IMR-90 (cell line): ENCODE results near the gene CDH16. TPM values are rescaled to one million over a fixed set of nuclear protein-coding genes. Genes with fewer than 3 reads are reported as not detected.
A peak's percentile ranks its signal among the peaks of the same experiment; 100 is the strongest.

ENCODE experiments used
- ATAC-seq: fragments of 200-7000 bp; cut with Tn5 transposase; 2 replicates; pipeline ENCODE4 v1.9.1; 2020; ENCODE audit warnings: low read depth, mild to moderate bottlenecking, moderate library complexity
- BruUV-seq: library from RNA; stranded (reverse); fragments of 400-500 nt; replicated peaks from 2 replicates; lab custom pipeline; 2021; lab: Mats Ljungman, UMichigan
- CTCF ChIA-PET: fragments of 300-600 bp; formaldehyde crosslinking; extraction: SDS; loops from one replicate; lab custom pipeline; 2021; ENCODE audit warnings: antibody characterized with exemption; lab: Yijun Ruan, JAX
- POLR2A ChIA-PET: fragments of 300-600 bp; sonication (Branson Sonifier 250); formaldehyde crosslinking; loops from one replicate; lab custom pipeline; 2022; ENCODE audit warnings: antibody characterized with exemption; ENCODE audit not compliant: unreplicated experiment; lab: Charles Lee
- DNase-seq: peaks from one replicate; pipeline ENCODE4 v3.0.0; 2013
- H2AFZ ChIP-seq: replicated peaks from 2 replicates; pipeline ENCODE3; 2013; ENCODE audit warnings: low read length, mild to moderate bottlenecking; ENCODE audit not compliant: poor library complexity
- H2AK5ac ChIP-seq: 2 replicates; pipeline ENCODE4 v1.6.1; 2013; ENCODE audit warnings: low read depth, low read length, inconsistent platforms
- H2AK9ac ChIP-seq: replicated peaks from 2 replicates; pipeline ENCODE3; 2013; ENCODE audit warnings: mild to moderate bottlenecking, low read depth, low read length, moderate library complexity; ENCODE audit not compliant: poor library complexity
- H2BK120ac ChIP-seq: 2 replicates; pipeline ENCODE4 v1.6.1; 2013; ENCODE audit warnings: low read depth, low read length, inconsistent platforms
- H2BK15ac ChIP-seq: 3 replicates; pipeline ENCODE4 v1.6.1; 2013; ENCODE audit warnings: low read depth, low read length, inconsistent platforms
- H2BK20ac ChIP-seq: 2 replicates; pipeline ENCODE4 v1.6.1; 2013; ENCODE audit warnings: low read depth, mild to moderate bottlenecking, inconsistent platforms, low read length, moderate library complexity
- H2BK5ac ChIP-seq: 2 replicates; pipeline ENCODE4 v1.6.1; 2013; ENCODE audit warnings: mild to moderate bottlenecking, low read depth, low read length, inconsistent platforms; ENCODE audit not compliant: poor library complexity, severe bottlenecking
- H3K14ac ChIP-seq: replicated peaks from 2 replicates; pipeline ENCODE4 v1.6.1; 2013; ENCODE audit warnings: low read depth, low read length, inconsistent platforms
- H3K18ac ChIP-seq: 2 replicates; pipeline ENCODE4 v1.6.1; 2013; ENCODE audit warnings: low read depth, low read length, control low read depth
- H3K23ac ChIP-seq: 2 replicates; pipeline ENCODE4 v1.6.1; 2013; ENCODE audit warnings: low read depth, low read length, inconsistent platforms
- H3K27ac ChIP-seq: 2 replicates; pipeline ENCODE4 v1.5.1; 2013; ENCODE audit warnings: mild to moderate bottlenecking, control low read depth, low read length; ENCODE audit not compliant: insufficient read depth
- H3K27me3 ChIP-seq: 2 replicates; pipeline ENCODE4 v1.6.1; 2013; ENCODE audit warnings: low read length; ENCODE audit not compliant: control insufficient read depth, insufficient read depth
- H3K36me3 ChIP-seq: 2 replicates; pipeline ENCODE4 v1.6.1; 2013; ENCODE audit warnings: low read length, mixed read lengths; ENCODE audit not compliant: control insufficient read depth, insufficient read depth
- H3K4ac ChIP-seq: 2 replicates; pipeline ENCODE4 v1.6.1; 2013; ENCODE audit warnings: low read depth, low read length, inconsistent platforms
- H3K4me1 ChIP-seq: 2 replicates; pipeline ENCODE4 v1.6.1; 2013; ENCODE audit warnings: low read length, mixed read lengths; ENCODE audit not compliant: control insufficient read depth, insufficient read depth
- H3K4me2 ChIP-seq: 2 replicates; pipeline ENCODE4 v1.6.1; 2013; ENCODE audit warnings: low read depth, mild to moderate bottlenecking, control low read depth, low read length, moderate library complexity
- H3K4me3 ChIP-seq: 2 replicates; pipeline ENCODE4 v1.5.1; 2013; ENCODE audit warnings: low read depth, mild to moderate bottlenecking, control low read depth, low read length, moderate library complexity; ENCODE audit not compliant: insufficient read depth
- H3K56ac ChIP-seq: 2 replicates; pipeline ENCODE4 v1.6.1; 2013; ENCODE audit warnings: low read length, inconsistent platforms; ENCODE audit not compliant: insufficient read depth; ENCODE audit errors: extremely low read depth
- H3K79me1 ChIP-seq, 2 experiments: 2 replicates each; pipeline ENCODE4 v1.6.1; 2013; ENCODE audit warnings: low read length in 2 of 2, inconsistent platforms in 1 of 2, low read depth in 1 of 2
- H3K9ac ChIP-seq: 2 replicates; pipeline ENCODE4 v1.6.1; 2013; ENCODE audit warnings: low read depth, low read length, control low read depth
- H3K9me1 ChIP-seq: 2 replicates; pipeline ENCODE4 v1.6.1; 2013; ENCODE audit warnings: low read length, inconsistent platforms; ENCODE audit not compliant: insufficient read depth
- H3K9me3 ChIP-seq: 2 replicates; pipeline ENCODE4 v1.6.1; 2013; ENCODE audit warnings: low read length; ENCODE audit not compliant: control insufficient read depth, insufficient read depth
- H4K20me1 ChIP-seq: 2 replicates; pipeline ENCODE4 v1.6.1; 2013; ENCODE audit warnings: low read length, inconsistent platforms; ENCODE audit not compliant: insufficient read depth
- H4K5ac ChIP-seq: 2 replicates; pipeline ENCODE4 v1.6.1; 2013; ENCODE audit warnings: mild to moderate bottlenecking, low read depth, low read length, control low read depth
- H4K8ac ChIP-seq, 2 experiments: 2 replicates each; pipeline ENCODE4 v1.6.1; 2013; ENCODE audit warnings: low read depth in 2 of 2, low read length in 2 of 2, control low read depth in 1 of 2, inconsistent platforms in 1 of 2
- H4K91ac ChIP-seq: 2 replicates; pipeline ENCODE4 v1.6.1; 2013; ENCODE audit warnings: low read depth, low read length, inconsistent platforms; ENCODE audit not compliant: insufficient read depth
- BHLHE40 ChIP-seq: fragments of 150-350 bp; IDR thresholded peaks from 2 replicates; pipeline ENCODE4 v1.6.1; 2016; ENCODE audit warnings: mild to moderate bottlenecking, low read depth, low read length
- CEBPB ChIP-seq: IDR thresholded peaks from 2 replicates; pipeline ENCODE4 v1.6.1; 2012; ENCODE audit warnings: low read depth, low read length, improper control_type of control experiment
- FOS ChIP-seq: fragments of 150-350 bp; IDR thresholded peaks from 2 replicates; pipeline ENCODE4 v1.6.1; 2016; ENCODE audit warnings: low read depth, low read length
- MAFK ChIP-seq: IDR thresholded peaks from 2 replicates; pipeline ENCODE4 v1.6.1; 2012; ENCODE audit warnings: low read depth, low read length, improper control_type of control experiment
- MAZ ChIP-seq: IDR thresholded peaks from 2 replicates; pipeline ENCODE4 v1.6.1; 2012; ENCODE audit warnings: low read depth, mild to moderate bottlenecking, low read length, improper control_type of control experiment, moderate library complexity, borderline replicate concordance
- MXI1 ChIP-seq: IDR thresholded peaks from 2 replicates; pipeline ENCODE4 v1.6.1; 2012; ENCODE audit warnings: low read depth, mild to moderate bottlenecking, low read length, moderate library complexity, borderline replicate concordance
- NFE2L2 ChIP-seq: fragments of 150-350 bp; IDR thresholded peaks from 2 replicates; pipeline ENCODE4 v1.6.1; 2016; ENCODE audit warnings: low read depth, mild to moderate bottlenecking, low read length
- POLR2A ChIP-seq: IDR thresholded peaks from 2 replicates; pipeline ENCODE4 v1.6.1; 2012; ENCODE audit warnings: mild to moderate bottlenecking, low read depth, low read length
- RCOR1 ChIP-seq: IDR thresholded peaks from 2 replicates; pipeline ENCODE4 v1.6.1; 2012; ENCODE audit warnings: mild to moderate bottlenecking, low read length, improper control_type of control experiment; ENCODE audit not compliant: insufficient replicate concordance
- RFX5 ChIP-seq: IDR thresholded peaks from 2 replicates; pipeline ENCODE4 v1.8.0; 2012; ENCODE audit warnings: low read depth, mild to moderate bottlenecking, low read length, moderate library complexity
- SMC3 ChIP-seq: fragments of 150-350 bp; IDR thresholded peaks from 2 replicates; pipeline ENCODE4 v1.6.1; 2016; ENCODE audit warnings: low read depth, mild to moderate bottlenecking, antibody characterized with exemption, low read length, moderate library complexity
- USF2 ChIP-seq: fragments of 150-350 bp; IDR thresholded peaks from 2 replicates; pipeline ENCODE4 v1.6.1; 2017; ENCODE audit warnings: mild to moderate bottlenecking, antibody characterized with exemption, low read length, low read depth
- WGBS, 2 experiments: methylation state at CpG; one replicate each; pipeline versions ENCODE4 v1.1.5 to v1.1.7; 2013; ENCODE audit warnings: missing lambda C conversion rate in 2 of 2; ENCODE audit not compliant: insufficient read length in 1 of 2; ENCODE audit errors: extremely low coverage in 2 of 2; 5-methylcytosine and 5-hydroxymethylcytosine counted together
- dilution Hi-C: fragments of 300-500 bp; cut with HindIII; formaldehyde crosslinking; loops from one replicate; pipeline ENCODE4 v1.14.3; 2018; ENCODE audit warnings: low sequenced_read_pairs; ENCODE audit not compliant: unreplicated experiment
- in situ Hi-C: fragments of 300-500 bp; cut with MboI; formaldehyde crosslinking; loops from 3 replicates; pipeline ENCODE4 v1.14.3; 2019; ENCODE audit warnings: low sequenced_read_pairs, inconsistent platforms, mixed read lengths
- intact Hi-C: fragments of 100-400 bp; cut with micrococcal nuclease; formaldehyde crosslinking; loops from 2 replicates; pipeline ENCODE4 v1.10.0; 2022
- polyA plus RNA-seq, 3 experiments: library from polyadenylated mRNA; depleted of rRNA; stranded (reverse); fragments of >200 nt; gene quantifications; 2 replicates each; pipeline ENCODE4 v1.2.3, GENCODE V29; 2012; ENCODE audit warnings: low replicate concordance in 1 of 3
- total RNA-seq: library from RNA; depleted of rRNA; stranded (reverse); fragments of >200 nt; gene quantifications from 2 replicates; pipeline ENCODE4 v1.2.3, GENCODE V29; 2012
- TF ChIP-seq, protein P1 (sequence below): fragments of 150-350 bp; IDR thresholded peaks from 2 replicates; pipeline ENCODE4 v1.6.1; 2016; ENCODE audit warnings: low read depth, mild to moderate bottlenecking, low read length, moderate library complexity, borderline replicate concordance
- TF ChIP-seq, protein P2 (sequence below): conservative IDR thresholded peaks from 2 replicates; pipeline ENCODE4 v1.5.1; 2012; ENCODE audit warnings: mild to moderate bottlenecking, low read depth, low read length, improper control_type of control experiment

The CDH16 gene
- total and polyA plus RNA-seq, 2 of the 4 experiments (the other 2 are of a cell fraction): not detected

GRCh38 chr16:66906916-66907836 lies 11.5 kb downstream of the CDH16 start:
- Histone ChIP-seq H2AK9ac (peak overlapping the region; percentile 46), H2AK5ac (peak overlapping the region; percentile 35; the same call in 1 of the 2 replicates), H3K9me3 (no peaks in the 10 kb centered on the region), H4K5ac (no peak overlapping the region), H3K27ac (no peak overlapping the region), H2BK15ac (peak overlapping the region; percentile 45; the same call in 1 of the 3 replicates), H3K56ac (no peak overlapping the region), H2BK5ac (no peak overlapping the region), H3K4me2 (no peak overlapping the region), H3K4me3 (no peak overlapping the region), H3K9ac (no peak overlapping the region), H2AFZ (peak overlapping the region; percentile 23), H3K4ac (peak overlapping the region; percentile 7; the same call in 1 of the 2 replicates), H3K18ac (no peak overlapping the region), H3K14ac (no peak overlapping the region), H3K79me1 (peaks cover 0 to 10% of the 10 kb centered on the region in 2 experiments; a peak in 1 of 4 replicates), H4K8ac (no peak overlapping the region), H4K91ac (no peak overlapping the region), H3K9me1 (peaks cover 26% of the 10 kb centered on the region), H3K27me3 (no peaks in the 10 kb centered on the region), H2BK120ac (no peak overlapping the region; the same call in 1 of the 2 replicates), H3K4me1 (peaks cover 21% of the 10 kb centered on the region), H3K23ac (peak overlapping the region; percentile 32; the same call in 1 of the 2 replicates), H2BK20ac (no peak overlapping the region; the same call in 1 of the 2 replicates), H3K36me3 (no peaks in the 10 kb centered on the region), H4K20me1 (no peaks in the 10 kb centered on the region)
- no peak for DNase-seq
- dilution Hi-C loops (no loop called here), in situ Hi-C loops (no loop called here), intact Hi-C loops (no loop called here)
- POLR2A ChIA-PET: no interaction called here
- no peak for ATAC-seq
- 79% methylated on average over 4 of the region's 7 CpGs; no CpG with 5 or more reads in 1 of the 2 experiments for WGBS, 2 experiments
- CTCF ChIA-PET: no interaction called here
- BruUV-seq: no TSS peak
- TF ChIP-seq NFE2L2 (no peak), CEBPB (no peak), SMC3 (no peak), FOS (no peak), POLR2A (no peak), RFX5 (no peak), USF2 (no peak), BHLHE40 (no peak), MAZ (no peak), MXI1 (no peak), MAFK (no peak), RCOR1 (no peak)
- TF ChIP-seq, protein P1, sequence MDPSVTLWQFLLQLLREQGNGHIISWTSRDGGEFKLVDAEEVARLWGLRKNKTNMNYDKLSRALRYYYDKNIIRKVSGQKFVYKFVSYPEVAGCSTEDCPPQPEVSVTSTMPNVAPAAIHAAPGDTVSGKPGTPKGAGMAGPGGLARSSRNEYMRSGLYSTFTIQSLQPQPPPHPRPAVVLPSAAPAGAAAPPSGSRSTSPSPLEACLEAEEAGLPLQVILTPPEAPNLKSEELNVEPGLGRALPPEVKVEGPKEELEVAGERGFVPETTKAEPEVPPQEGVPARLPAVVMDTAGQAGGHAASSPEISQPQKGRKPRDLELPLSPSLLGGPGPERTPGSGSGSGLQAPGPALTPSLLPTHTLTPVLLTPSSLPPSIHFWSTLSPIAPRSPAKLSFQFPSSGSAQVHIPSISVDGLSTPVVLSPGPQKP: no peak
- TF ChIP-seq, protein P2, sequence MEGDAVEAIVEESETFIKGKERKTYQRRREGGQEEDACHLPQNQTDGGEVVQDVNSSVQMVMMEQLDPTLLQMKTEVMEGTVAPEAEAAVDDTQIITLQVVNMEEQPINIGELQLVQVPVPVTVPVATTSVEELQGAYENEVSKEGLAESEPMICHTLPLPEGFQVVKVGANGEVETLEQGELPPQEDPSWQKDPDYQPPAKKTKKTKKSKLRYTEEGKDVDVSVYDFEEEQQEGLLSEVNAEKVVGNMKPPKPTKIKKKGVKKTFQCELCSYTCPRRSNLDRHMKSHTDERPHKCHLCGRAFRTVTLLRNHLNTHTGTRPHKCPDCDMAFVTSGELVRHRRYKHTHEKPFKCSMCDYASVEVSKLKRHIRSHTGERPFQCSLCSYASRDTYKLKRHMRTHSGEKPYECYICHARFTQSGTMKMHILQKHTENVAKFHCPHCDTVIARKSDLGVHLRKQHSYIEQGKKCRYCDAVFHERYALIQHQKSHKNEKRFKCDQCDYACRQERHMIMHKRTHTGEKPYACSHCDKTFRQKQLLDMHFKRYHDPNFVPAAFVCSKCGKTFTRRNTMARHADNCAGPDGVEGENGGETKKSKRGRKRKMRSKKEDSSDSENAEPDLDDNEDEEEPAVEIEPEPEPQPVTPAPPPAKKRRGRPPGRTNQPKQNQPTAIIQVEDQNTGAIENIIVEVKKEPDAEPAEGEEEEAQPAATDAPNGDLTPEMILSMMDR: no peak
